GM21825 (cell line): ENCODE measurements around the gene MYO7B.

Experiments
- ATAC-seq: cut with Tn5 transposase; IDR thresholded peaks from one replicate; pipeline ENCODE4 v1.9.1; 2021; ENCODE audit warnings: mild to moderate bottlenecking, moderate library complexity; ENCODE audit not compliant: unreplicated experiment

The MYO7B gene

DNA sequence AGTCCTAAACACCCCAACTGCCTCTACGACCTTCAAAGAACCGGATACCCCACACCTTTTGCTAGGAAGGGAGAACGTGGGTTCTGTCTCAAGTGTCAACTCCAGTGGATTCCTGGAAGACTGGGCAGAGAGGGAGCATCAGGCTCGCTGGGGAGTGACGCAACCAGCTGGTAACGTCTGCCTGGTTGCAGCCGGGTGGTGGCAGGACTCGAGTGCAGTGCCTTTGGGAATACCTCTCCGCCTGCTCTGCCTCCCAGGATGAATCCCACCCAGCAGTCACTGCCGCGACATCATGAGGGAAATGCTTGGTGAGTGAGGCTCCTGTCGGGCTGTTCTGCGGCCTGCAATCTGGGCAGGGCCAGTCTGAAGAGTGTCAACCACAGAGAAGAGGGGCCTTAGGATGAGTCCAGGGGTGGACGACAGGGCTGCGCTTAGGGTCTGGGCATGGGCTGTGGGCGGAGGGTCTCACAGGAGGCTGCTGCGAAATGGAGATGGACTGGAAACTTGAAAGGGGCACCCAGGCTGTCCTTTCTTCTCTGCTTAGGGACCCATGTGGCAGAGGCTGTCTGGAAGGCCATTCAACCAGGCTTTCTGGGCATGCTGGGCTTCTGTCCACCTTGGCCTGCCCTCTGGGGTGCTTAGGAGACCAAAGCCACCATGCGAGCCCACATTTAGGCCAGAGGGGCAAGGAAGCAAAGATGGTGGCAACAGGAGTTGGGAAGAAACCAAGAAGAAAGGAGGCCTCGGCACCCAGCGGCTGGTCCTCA, 123.3 kb downstream of the MYO7B start:
- no peak for ATAC-seq

DNA sequence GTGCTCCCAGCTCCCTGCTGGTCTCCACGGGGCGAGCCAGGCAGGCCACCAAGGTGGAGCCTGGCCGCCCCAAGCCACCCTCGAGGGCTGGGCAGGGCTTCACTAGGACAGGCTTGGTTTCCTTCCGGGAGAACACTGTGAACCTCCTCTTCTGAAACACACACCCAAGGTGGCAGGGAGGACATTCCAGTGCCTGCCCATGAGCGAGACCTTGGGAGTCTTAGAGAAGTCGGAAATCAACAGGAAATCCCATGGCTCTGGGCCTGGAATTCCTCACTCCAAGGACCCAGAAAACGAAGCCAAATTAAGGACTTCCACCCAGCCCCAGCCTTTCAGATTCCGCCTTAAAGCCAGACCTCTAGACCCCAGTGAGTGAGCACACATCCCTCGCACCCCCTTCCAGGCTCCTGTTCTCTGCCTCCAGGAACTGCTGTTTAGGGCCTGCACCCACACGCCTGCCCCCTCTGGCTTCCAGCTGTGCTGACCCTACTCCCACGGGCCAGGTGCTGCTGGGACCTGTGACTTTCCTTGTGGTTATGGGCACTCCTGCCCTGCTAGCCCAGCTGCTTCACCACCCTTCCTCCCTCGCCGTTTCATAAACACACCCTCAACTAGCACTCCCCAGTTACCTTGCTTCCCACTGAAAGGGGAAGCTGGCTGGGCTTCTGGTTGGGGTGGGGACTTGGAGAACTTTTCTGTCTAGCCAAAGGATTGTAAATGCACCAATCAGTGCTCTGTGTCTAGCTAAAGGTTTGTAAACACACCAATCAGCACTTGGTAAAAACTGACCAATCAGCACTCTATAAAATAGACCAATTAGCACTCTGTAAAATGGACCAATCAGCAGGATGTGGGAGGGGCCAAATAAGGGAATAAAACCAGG, 124.2 kb downstream of the MYO7B start:
- no peak for ATAC-seq

DNA sequence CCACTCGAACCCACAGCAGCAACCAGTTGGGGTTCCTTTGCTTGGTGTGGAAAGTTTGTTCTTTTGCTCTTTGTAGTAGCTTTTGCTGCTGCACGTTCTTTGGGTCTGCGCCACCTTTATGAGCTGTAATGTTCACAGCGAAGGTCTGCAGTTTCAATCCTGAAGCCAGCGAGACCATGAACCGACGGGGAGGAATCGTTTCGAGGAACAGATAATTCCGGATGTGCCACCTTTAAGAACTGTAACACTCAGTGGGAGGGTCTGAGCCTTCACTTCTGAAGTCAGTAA, 124.8 kb downstream of the MYO7B start:
- no peak for ATAC-seq

DNA sequence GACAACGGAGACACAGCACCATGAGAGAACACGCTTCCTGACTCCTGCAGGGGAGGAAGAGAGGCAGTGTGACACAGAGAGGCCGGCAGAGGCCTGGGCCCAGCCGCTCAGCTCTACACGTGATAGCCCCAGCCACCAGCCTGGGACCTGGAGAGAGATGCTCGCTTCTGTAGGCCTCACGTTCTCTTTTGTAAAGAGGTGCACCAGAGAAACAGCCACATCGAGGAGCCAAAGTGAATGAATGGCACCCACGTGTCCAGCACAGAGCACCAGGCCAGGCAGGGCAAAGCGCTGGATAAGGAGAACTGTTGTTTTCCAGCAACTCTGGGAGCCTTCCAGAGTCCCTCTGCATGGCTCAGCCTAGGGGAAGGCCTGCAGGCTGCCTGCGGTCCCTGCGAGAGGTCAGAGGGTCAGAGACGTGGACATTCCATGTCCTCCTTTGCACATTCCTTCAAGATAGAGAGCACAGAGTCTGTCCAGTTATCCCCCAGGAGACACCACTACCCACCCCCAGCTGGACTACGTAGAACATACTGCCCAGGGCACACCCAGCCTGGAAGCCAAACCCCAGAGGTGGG, 125.7 kb downstream of the MYO7B start:
- no peak for ATAC-seq

DNA sequence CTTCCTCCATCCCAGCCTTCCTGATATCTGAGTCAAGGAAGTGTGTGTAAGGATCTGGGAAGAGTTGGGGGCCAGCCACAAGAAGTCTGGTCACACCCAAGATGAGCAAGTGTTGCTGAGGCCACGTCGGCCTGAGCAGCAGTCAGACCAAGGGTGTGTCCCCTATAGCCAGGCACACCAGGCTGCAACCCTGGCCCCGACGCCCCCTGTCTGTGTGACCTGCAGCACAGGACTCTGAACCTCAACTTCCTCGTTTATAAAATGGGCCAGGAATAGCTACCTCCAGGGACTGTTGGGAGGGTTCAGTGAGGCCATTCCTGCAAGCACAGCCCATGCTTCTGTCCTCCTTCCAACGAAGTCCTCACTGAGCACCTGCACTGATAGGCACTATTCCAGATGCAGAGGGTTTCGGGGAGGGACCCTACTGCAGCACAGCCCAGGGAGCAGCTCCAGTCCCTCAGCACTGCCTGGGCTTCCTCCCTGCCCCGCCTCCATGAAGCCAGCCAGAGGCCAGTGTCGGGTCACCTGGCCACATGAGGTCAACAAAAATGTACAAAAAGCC, 126.5 kb downstream of the MYO7B start:
- no peak for ATAC-seq

DNA sequence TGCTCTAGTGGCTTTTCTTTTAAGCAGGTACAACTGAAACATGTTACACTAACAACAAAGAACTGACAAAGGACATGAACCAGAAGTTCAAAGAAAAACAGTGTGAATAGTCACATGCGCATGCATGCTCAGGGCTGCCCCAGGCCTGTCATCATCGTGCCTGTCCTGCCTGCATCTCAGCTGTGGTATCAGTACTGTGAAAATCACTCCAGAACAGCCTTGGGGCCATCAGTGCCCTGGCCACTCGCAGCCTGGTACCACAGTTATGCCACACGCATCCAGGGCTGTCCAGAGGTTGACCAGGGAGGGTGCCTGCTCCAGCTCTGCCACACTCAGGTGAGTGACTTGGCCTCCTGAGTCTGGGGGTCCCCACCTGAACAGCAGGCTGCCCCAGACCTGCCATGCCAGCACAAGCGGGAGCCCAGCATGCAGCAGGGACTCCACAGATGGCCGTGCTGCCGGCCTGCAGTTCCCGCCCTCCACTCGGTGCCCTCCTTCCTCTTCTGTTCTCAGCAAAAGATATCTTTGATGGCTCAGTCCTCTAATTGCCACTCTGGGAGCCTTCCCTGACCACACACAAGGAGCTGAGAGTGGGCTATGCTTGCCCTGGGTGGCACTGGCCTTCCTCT, 127.6 kb downstream of the MYO7B start:
- no peak for ATAC-seq

DNA sequence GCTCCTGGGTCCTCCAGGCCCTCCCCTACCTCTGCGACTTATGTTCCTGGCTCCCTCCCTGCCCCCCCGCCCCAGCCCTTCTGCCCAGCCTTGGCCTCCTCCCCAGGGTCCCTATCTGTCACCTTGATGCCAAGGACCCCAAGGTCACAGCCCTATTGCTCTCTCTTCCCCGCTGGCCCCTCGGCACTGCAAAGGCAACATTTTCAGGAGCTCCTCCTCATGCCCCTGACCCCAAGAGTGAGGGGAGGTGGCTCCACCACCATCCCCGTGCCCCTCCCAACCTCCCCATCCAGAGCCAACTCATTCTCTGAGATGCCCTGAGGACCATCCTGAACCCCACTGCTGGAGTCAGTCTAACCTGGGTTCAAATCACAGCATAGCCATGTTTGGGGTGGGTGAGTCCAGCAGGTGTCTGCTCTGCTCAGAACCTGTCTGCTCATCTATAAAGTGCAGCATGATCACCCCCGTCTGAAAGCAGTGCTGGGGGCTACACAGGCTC, 128.1 kb downstream of the MYO7B start:
- ATAC-seq: no peak

DNA sequence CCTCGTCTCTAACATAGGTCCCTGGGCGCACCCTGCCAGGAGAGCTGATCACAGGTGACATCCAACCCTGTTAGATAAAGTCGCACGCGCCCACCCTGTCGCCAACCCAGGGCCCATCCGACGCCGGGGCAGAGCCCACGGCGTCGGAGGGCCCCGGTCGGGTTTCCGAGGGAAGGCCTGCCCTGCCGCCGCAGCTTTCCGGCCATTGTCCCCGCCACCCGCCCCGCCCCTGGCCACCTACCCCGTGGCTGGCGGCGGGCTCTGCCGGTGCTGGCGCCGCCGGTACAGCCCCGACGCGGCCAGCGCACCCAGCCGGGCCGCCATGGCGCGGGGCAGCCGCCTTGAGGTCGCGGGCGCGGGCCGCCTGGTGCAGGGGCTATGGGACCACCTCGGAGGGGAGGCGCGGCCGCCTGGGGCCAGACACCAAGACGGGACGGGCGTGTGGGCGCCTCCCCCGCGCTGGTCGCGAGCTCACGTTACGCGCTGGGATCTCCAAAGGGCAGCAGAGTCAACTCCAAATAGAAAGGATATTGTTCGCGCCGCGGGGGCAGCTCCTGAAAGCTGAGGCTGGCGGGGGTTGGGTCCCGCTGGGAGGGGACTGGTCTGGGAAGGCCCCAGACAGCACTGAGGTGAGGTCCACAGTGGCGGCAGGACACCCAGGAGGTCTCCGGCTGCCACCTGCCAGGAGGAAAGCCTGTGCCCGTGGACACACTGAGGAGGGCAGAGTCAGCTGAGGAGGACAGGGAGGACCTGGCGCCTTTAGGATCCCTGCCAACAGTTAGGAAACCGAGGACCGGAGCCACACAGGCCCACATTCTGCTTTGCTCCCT, 128.8 kb downstream of the MYO7B start:
- no peak for ATAC-seq

DNA sequence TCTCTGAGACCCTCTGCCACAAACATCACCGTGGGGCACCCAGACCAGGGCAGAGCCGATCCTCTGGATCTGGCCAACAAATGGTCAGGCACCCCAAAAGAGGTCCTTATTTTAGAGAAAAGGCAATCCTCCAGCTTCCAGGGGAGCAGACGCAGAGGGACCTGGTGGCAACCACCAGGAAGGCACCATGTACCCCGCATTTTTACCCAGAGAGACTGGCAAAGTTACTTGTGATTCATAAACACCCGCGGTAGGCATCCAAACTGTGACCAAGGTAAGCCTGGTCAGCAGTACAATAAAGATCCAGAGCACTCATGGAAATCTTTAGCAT, 129.4 kb downstream of the MYO7B start:
- ATAC-seq: no peak

DNA sequence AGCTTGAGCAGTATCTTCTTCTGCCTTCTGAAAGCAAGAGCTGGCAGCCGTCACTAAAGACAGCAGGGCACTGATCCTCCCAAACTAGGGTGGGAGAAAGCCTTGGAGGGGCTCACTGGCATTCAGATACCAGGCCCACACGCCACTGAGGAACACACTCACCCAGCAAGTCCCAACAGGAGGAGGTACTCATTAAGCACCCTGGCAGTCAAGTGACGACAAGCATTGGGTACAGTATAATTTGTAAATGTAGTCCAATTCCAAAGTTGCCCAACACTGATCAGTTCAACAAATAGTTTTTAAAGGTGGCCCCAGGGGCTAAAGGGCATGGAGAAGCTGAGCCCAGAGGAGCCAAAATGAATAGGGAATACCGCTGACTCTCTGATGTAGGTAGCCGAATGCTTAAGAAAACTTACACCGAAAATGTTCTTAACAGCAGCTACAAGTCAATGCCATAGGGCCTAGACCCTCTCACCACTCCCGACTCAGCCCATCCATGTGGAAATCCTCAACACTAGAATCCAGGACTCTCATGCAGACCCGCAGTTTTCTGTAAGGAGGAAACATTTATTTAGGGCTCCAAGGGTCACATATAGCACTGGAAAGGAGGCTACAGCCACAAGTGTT, 129.9 kb downstream of the MYO7B start:
- ATAC-seq: no peak

DNA sequence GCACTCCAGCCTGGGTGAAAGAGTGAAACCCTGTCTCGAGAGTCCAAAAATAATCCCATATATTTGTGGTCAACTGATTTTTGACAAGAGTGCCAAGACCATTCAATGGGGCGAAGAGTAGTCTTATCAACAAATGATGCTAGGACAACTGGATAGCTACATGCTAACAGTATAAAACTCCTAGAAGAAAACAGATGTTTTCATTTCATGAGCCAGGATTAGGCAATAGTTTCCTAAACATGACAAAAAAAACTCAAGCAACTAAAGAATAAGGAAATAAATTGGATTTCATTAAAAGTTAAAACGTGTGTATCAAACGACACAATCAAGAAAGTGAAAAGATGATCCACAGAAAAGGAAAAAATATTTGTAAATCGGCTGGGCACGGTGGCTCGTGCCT, 133.6 kb downstream of the MYO7B start:
- no peak for ATAC-seq

DNA sequence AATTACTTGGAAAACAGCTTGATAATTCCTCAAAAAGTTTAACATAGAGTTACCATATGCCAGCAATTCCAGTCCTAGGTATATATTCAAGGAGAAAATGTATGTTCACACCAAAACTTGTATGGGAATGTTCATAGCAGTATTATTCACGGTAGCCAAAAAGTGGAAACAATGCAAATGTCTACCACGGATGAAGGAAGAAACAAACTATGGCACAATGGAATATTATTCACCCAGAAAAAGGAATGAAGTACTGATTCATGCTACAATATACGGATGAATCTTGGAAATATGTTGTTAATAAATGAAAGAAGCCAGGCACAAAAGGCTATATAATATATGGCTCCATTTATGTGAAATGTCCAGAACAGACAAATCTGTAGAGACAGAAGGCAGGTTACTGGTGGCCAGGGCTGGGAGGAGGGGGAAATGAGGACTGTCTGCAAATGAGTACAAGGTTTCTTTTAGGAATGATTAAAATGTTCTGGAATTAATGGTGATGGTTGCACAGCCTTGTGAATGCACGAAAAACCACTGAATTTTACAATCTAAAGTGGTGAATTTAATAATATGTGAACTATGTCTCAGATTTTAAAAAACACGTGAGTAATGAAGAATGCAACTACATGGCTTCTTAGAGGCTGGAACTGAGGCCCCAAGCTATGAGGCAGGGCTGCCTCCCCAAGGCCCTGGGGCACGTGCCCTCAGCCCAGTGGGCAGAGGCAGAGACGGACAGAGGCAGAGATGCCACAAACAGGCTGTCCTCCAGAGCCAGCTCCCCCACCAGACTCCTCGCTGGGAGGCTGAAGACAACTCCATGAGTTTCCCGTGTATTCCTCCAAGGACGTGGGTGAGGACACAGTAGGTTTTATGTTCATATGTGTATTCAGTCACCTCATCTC, 134.8 kb downstream of the MYO7B start:
- no peak for ATAC-seq

DNA sequence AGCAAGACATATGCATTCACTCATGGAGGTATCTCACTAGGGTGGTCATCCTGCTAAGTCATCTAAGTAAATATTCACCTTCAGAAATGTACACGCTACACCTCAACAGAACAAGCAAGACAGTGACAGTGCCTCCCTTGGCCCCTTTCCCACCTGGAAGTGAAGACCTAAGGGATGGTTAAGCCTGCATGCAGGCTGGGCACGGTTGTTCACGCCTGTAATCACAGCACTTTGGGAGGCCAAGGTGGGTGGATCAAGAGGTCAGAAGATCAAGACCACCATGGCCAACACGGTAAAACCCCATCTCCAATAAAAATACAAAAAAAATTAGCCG, 135.4 kb downstream of the MYO7B start:
- ATAC-seq: no peak

DNA sequence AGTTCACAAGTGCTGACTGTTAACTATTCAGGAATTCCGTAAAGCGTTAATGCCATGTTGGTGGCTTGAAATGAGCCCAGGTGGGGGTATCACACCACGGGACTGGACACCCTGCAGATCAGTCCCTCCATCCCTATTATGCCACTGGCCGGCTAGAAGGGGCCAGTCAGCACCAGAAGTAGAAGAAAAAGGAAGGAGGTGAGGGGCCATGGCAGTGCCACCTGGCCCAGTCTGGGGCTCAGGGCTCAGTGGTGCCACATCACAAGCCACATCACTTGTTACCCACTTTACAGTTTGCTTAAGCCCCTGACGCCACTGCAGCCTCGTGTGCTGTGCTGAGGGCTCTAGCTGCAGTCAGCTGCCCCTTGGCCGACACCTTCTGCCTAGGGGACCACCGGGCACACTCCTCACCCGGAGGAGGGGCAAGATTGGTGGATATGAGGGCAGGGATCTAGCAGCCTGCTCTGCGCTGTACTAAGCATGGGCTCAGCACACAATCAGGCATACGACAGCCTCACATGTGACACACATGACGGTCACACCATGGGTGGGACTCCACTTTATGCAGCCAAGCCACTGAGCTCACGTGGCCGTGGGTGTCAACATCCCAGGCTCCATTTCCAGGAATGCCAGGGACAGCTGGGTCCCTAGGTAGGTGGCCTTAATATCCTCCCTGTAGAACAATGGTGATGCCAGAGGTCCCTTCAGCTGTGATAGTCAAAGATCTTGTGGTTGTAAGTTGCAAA, 136.2 kb downstream of the MYO7B start:
- no peak for ATAC-seq

DNA sequence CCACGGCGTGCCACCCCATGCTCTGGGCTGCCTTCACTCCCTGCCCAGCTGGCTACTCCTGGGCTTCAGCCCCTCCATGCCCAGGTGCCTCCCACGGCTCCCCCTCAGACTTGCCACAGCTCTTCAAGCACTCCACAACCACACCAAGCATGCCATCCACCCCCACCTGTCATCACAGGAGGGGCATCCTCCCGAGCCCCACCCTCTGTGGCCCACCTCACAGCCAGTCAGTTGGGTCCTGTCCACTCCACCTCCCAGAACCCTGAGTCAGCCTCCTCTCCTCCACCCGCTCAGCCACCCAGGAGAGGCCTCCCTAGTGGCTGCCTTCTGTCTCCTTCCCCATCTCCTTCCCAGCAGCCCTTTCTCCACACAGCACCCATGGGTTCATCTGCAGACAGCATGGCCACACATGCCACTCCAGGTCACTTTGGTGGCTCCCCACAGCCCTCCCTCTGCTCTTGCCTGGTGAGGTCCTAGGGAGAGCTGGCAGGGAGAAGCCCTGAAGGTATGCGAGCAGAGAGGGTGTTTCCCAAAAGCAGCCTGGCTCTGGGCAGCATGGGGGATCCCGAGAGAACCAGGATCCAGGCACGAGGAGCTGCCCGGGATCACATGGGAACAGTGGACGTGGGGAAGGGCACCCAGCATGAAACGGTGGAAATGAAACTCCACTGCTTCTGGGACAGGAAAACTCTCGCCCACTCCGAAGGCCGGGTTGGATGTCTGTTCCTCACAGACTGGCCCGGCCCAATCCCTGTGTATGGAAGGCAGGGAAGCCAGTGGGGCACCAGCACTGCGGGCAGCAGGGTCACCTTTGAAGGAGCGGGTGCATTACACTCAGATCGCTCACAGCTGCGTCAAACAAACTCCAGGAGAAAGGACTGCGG, 137.1 kb downstream of the MYO7B start:
- ATAC-seq: no peak

DNA sequence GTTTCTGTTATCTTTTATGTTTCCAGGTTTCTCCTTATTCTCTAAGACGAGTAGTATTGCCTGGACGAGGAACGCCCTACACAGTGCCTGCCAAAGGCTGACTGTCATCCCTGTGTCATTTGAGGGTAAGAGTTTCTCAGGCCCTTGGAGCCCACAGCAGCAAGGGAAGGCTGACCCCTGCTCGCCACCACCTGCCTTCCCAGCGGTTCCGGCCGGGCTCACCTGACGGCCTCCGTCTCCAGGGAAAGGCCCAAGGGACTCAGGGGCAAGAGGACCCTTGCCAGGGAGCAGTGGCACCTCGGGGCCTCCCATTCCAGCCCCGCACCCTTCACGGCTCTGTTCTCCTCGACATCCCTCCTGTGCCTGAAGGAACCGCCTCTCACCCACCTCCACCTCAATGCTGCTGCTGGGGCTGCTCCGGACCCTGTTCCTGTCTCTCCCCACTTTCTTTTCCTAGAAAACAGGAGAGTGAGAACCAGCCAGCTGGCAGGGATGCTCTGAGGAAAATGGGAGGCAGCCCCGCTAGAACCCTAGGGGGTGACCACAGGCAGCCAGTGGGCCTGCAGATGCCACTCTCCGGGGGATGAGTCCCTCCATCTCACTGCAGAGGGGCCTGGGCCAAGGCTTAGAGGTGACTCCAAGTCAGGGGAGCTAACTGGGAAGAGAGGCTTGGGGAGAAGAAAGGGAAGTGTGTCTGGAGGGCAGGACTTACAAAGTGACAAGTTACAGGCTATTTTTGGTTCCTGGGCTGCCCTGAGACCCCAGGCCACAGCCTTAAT, 138.0 kb downstream of the MYO7B start:
- no peak for ATAC-seq
